ENCODE measurements around the gene CD74. TPM values are rescaled to one million over a fixed set of nuclear protein-coding genes. Genes with fewer than 3 reads are reported as not detected.

CD74 gene
- total and polyA plus RNA-seq, 2 of the 8 experiments (the other 6 are each of a cell fraction or from before 2014, with no cell fraction given) = 45.9 to 61.0 TPM

- H2BK120ac ChIP-seq (replicated peaks; ENCODE audit: low read depth, low read length) = no peak overlapping the region
These were observed 28.0 kb downstream of the CD74 start for GRCh38 chr5:150384701-150385100.

More at GRCh38 chr5:150384701-150385100, 28.0 kb downstream of the CD74 start:
- no peak overlapping the region for H3K9ac ChIP-seq (replicated peaks in 1 of 4; ENCODE audit: extremely low read depth in 1 of 4, low read depth in 3 of 4, low read length in 3 of 4)
- H3K23ac ChIP-seq (ENCODE audit: insufficient read length) = no peak overlapping the region
- no peak overlapping the region for H3K4me2 ChIP-seq (ENCODE audit: insufficient read depth in 1 of 2, low read depth in 2 of 2, low read length in 2 of 2)
- H2BK12ac ChIP-seq (ENCODE audit: low read depth, low read length) = no peak overlapping the region
- CTCF ChIA-PET (ENCODE audit: partially characterized antibody) = interaction anchor here (1.2 to 21.5 kb wide), 2 partner anchors 14 to 46 kb away, joined by 4 to 274 read pairs; no protein-coding TSS in a partner anchor
- peaks cover 3 to 7% of the 10 kb centered on the region in 2 experiments for H4K20me1 ChIP-seq (replicated peaks in 1 of 2; ENCODE audit: control insufficient read depth in 1 of 2, insufficient read depth in 2 of 2, low read length in 2 of 2)
- no peaks in the 10 kb centered on the region for H3K27me3 ChIP-seq (replicated peaks in 1 of 4; ENCODE audit: control insufficient read depth in 3 of 4, extremely low read depth in 1 of 4, insufficient read depth in 3 of 4, low read length in 3 of 4)
- no peak overlapping the region for H4K8ac ChIP-seq (ENCODE audit: extremely low read depth, insufficient read depth, low read length)
- H2BK20ac ChIP-seq (ENCODE audit: low read length) = no peak overlapping the region
- H2AK5ac ChIP-seq (ENCODE audit: low read depth, low read length) = no peak overlapping the region
- no peaks in the 10 kb centered on the region for H3K4me1 ChIP-seq (replicated peaks in 1 of 4; ENCODE audit: control insufficient read depth in 3 of 4, insufficient read depth in 4 of 4, low read length in 3 of 4)
- no peak overlapping the region for H4K5ac ChIP-seq (ENCODE audit: insufficient read length, low read depth, low read length)
- no peaks in the 10 kb centered on the region for H3K79me2 ChIP-seq (ENCODE audit: control insufficient read depth in 1 of 2, insufficient read depth in 2 of 2, low read length in 2 of 2)
- no peaks in the 10 kb centered on the region for H3K9me3 ChIP-seq (ENCODE audit: insufficient read depth in 2 of 2, low read depth in 1 of 2, low read length in 1 of 2)
- no peak overlapping the region for H2BK5ac ChIP-seq (ENCODE audit: low read depth, low read length)
- TF ChIP-seq JUN (IDR thresholded peaks at IDR 0.05; ENCODE audit: low read depth, low read length) = no peak
- TF ChIP-seq EP300 (IDR thresholded peaks at IDR 0.05; ENCODE audit: borderline replicate concordance in 1 of 2, low read depth in 2 of 2, low read length in 2 of 2) = no peak
- no peak for TF ChIP-seq YY1 (IDR thresholded peaks at IDR 0.05; ENCODE audit: low read depth, low read length)
- TF ChIP-seq TAF7 (optimal IDR thresholded peaks at IDR 0.05; ENCODE audit: borderline replicate concordance, low read depth, low read length) = no peak
- TF ChIP-seq GTF2F1 (IDR thresholded peaks at IDR 0.05; ENCODE audit: borderline replicate concordance, low read depth, low read length) = no peak
- no peak for TF ChIP-seq TBP (IDR thresholded peaks at IDR 0.05; ENCODE audit: low read depth, low read length)
- TF ChIP-seq EGR1 (IDR thresholded peaks at IDR 0.05; ENCODE audit: borderline replicate concordance, low read depth, low read length) = no peak
- no peak for TF ChIP-seq RXRA (IDR thresholded peaks at IDR 0.05; ENCODE audit: insufficient read depth, low read depth, low read length)
- no peak for TF ChIP-seq CREB1 (IDR thresholded peaks at IDR 0.05)
- no peak for TF ChIP-seq BACH1 (IDR thresholded peaks at IDR 0.05; ENCODE audit: low read length)
- no peak for TF ChIP-seq RAD21 (IDR thresholded peaks at IDR 0.05 in 1 of 2, conservative IDR thresholded peaks at IDR 0.05 in 1 of 2; ENCODE audit: low read depth in 2 of 2, low read length in 2 of 2)
- TF ChIP-seq CTBP2 (IDR thresholded peaks at IDR 0.05; ENCODE audit: borderline replicate concordance, insufficient read depth, insufficient read length, low read length) = no peak
- no peak for TF ChIP-seq NANOG (IDR thresholded peaks at IDR 0.05; ENCODE audit: insufficient read depth, low read depth, low read length, poor library complexity, severe bottlenecking)
- TF ChIP-seq SAP30 (IDR thresholded peaks at IDR 0.05; ENCODE audit: insufficient read depth, insufficient replicate concordance, low read length) = no peak
- no peak overlapping the region for H2AFZ ChIP-seq (ENCODE audit: low read length)
- no peak overlapping the region for H3K4me3 ChIP-seq (ENCODE audit: extremely low read depth in 1 of 4, insufficient read depth in 2 of 4, low read depth in 3 of 4, low read length in 4 of 4)
- DNase-seq (ENCODE audit: low read depth in 1 of 2, low spot score in 2 of 2) = no peak
- no peak overlapping the region for H3K27ac ChIP-seq (ENCODE audit: low read depth, low read length)
- POLR2A ChIA-PET (ENCODE audit: partially characterized antibody) = interaction anchor here (0.9 to 32.3 kb wide), 3 partner anchors 9 to 22 kb away, joined by 3 to 455 read pairs (median 235); partner anchors contain the start of gene TCOF1
- H3K79me1 ChIP-seq (ENCODE audit: low read depth, low read length) = no peaks in the 10 kb centered on the region
- no peak overlapping the region for H3K18ac ChIP-seq (ENCODE audit: extremely low read depth, low read length)
- no peak overlapping the region for H3K56ac ChIP-seq (replicated peaks; ENCODE audit: insufficient read length, low read depth, low read length)
- H3K4ac ChIP-seq (replicated peaks; ENCODE audit: insufficient read length, low read depth, low read length) = no peak overlapping the region
- FAIRE-seq = no peak
- peaks cover 56 to 92% (median 84%) of the 10 kb centered on the region in 4 experiments for H3K36me3 ChIP-seq (ENCODE audit: control insufficient read depth in 2 of 4, insufficient read depth in 4 of 4, low read length in 3 of 4)
- H4K91ac ChIP-seq (replicated peaks; ENCODE audit: insufficient read length, low read length) = no peak overlapping the region
- no peak overlapping the region for H2BK15ac ChIP-seq (ENCODE audit: low read length)
- H3K23me2 ChIP-seq (ENCODE audit: low read depth, low read length) = no peaks in the 10 kb centered on the region
- 94% methylated on average over 5 of the region's 5 CpGs; no CpG with 5 or more reads in 1 of the 2 experiments for WGBS, 2 experiments (ENCODE audit: extremely low coverage in 1 of 2, insufficient coverage in 1 of 2, insufficient read length in 1 of 2, insufficient replicate concordance in 2 of 2, low coverage in 1 of 2, low lambda C conversion rate in 2 of 2, missing lambda C conversion rate in 1 of 2)
- H3K14ac ChIP-seq (ENCODE audit: insufficient read length) = no peak overlapping the region
